ENCODE results near the gene SFXN5. TPM values are rescaled to one million over a fixed set of nuclear protein-coding genes. Genes with fewer than 3 reads are reported as not detected.

SFXN5 gene
- total RNA-seq, 1 donor from 2014 or later: 29.8 TPM

Other genes with a start within 250 kb of the SFXN5 start
- 45.6 TPM for gene EXOC6B, start 245.7 kb downstream of the SFXN5 start, total RNA-seq (ENCODE audit: unreplicated experiment)
- 12.2 TPM for gene SPR, start 184.3 kb downstream of the SFXN5 start, total RNA-seq (ENCODE audit: unreplicated experiment)
- gene EMX1, start 154.2 kb downstream of the SFXN5 start, total RNA-seq (ENCODE audit: unreplicated experiment): 3.7 TPM
- gene RAB11FIP5, start 41.2 kb upstream of the SFXN5 start, total RNA-seq (ENCODE audit: unreplicated experiment): 27.8 TPM
- gene NOTO, start 130.9 kb upstream of the SFXN5 start, total RNA-seq (ENCODE audit: unreplicated experiment): not detected
- 17.0 TPM for gene SMYD5, start 142.5 kb upstream of the SFXN5 start, total RNA-seq (ENCODE audit: unreplicated experiment)
- gene PRADC1, start 161.5 kb upstream of the SFXN5 start, total RNA-seq (ENCODE audit: unreplicated experiment): 24.1 TPM
- 183 TPM for gene CCT7, start 162.6 kb upstream of the SFXN5 start, total RNA-seq (ENCODE audit: unreplicated experiment)
- gene FBXO41, start 212.8 kb upstream of the SFXN5 start, total RNA-seq (ENCODE audit: unreplicated experiment): 2.1 TPM
- gene EGR4, start 221.8 kb upstream of the SFXN5 start, total RNA-seq (ENCODE audit: unreplicated experiment): 0.15 TPM